Neural cell (in vitro differentiated cells): ENCODE results near the gene ZNF322.
"Not testable (repeated sequence)": the region's sequence is repeated elsewhere in the genome, so short reads cannot be mapped to it uniquely, and the experiment has no call there.

Experiments used
- CTCF ChIP-seq: fragments of 450-650 bp; IDR thresholded peaks from 2 replicates; pipeline ENCODE4 v1.5.1; 2014; ENCODE audit warnings: antibody characterized with exemption, mild to moderate bottlenecking, moderate library complexity; ENCODE audit not compliant: poor library complexity, severe bottlenecking
- EZH2 ChIP-seq: fragments of 200-600, 300-800 bp; shearing (Covaris generic), sonication (generic); IDR thresholded peaks from 2 replicates; pipeline ENCODE4 v1.6.1; 2014; ENCODE audit warnings: antibody characterized with exemption, low read length, borderline replicate concordance, mild to moderate bottlenecking; ENCODE audit not compliant: insufficient read depth, poor library complexity, severe bottlenecking
- MXI1 ChIP-seq: fragments of 450-650 bp; conservative IDR thresholded peaks from 2 replicates; pipeline ENCODE4 v1.6.1; 2014; ENCODE audit warnings: antibody characterized with exemption, mild to moderate bottlenecking; ENCODE audit not compliant: poor library complexity, severe bottlenecking
- POLR2AphosphoS5 ChIP-seq: IDR thresholded peaks from 2 replicates; pipeline ENCODE4 v1.6.1; 2012
- REST ChIP-seq: IDR thresholded peaks from 2 replicates; pipeline ENCODE4 v1.6.1; 2012; ENCODE audit warnings: borderline replicate concordance
- TAF1 ChIP-seq: IDR thresholded peaks from 2 replicates; pipeline ENCODE4 v1.6.1; 2012; ENCODE audit warnings: low read depth

- not testable (repeated sequence) for TF ChIP-seq CTCF, REST, POLR2AphosphoS5, EZH2, MXI1, TAF1
These were observed 45.8 kb upstream of the ZNF322 start for GRCh38 chr6:26705352-26705751.
